GM12801 (cell line): Measurements from ENCODE around the gene OLFM1.

Experiments
- TF ChIP-seq, protein P1 (sequence below): IDR thresholded peaks from one replicate; pipeline ENCODE4 v1.5.1; 2011; ENCODE audit warnings: control low read depth; ENCODE audit not compliant: insufficient read length; ENCODE audit errors: extremely low read depth

Gene OLFM1

DNA sequence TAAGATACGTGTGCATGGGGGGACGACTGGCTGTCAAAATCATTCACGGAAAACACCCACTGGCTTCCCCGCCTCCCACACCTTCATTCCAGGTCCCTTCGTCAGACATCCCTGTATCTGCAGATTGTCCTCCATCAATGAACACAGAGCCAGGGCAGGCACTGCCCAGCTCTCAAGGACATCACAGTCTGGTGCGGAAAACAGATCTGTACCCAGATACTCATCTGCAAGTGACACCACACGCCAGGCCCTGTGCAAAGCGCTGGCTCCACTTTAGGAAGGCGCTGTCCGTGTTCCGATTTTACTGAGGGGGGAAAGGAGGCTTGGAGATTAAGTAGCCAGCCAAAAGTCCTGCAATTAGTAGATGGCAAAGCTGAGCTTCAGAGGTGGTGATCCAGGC is 72.3 kb downstream of the OLFM1 start:
- TF ChIP-seq, protein P1, sequence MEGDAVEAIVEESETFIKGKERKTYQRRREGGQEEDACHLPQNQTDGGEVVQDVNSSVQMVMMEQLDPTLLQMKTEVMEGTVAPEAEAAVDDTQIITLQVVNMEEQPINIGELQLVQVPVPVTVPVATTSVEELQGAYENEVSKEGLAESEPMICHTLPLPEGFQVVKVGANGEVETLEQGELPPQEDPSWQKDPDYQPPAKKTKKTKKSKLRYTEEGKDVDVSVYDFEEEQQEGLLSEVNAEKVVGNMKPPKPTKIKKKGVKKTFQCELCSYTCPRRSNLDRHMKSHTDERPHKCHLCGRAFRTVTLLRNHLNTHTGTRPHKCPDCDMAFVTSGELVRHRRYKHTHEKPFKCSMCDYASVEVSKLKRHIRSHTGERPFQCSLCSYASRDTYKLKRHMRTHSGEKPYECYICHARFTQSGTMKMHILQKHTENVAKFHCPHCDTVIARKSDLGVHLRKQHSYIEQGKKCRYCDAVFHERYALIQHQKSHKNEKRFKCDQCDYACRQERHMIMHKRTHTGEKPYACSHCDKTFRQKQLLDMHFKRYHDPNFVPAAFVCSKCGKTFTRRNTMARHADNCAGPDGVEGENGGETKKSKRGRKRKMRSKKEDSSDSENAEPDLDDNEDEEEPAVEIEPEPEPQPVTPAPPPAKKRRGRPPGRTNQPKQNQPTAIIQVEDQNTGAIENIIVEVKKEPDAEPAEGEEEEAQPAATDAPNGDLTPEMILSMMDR: no peak

- TF ChIP-seq, protein P1: no peak
Measured at GRCh38 chr9:135160862-135161261, 73.4 kb downstream of the OLFM1 start.

GRCh38 chr9:135163023-135163780 is 75.7 kb downstream of the OLFM1 start:
- TF ChIP-seq, protein P1: no peak

- TF ChIP-seq, protein P1: no peak
Measured at GRCh38 chr9:135164036-135164435, 76.6 kb downstream of the OLFM1 start.

- TF ChIP-seq, protein P1: no peak
Measured at GRCh38 chr9:135165003-135165711, 77.7 kb downstream of the OLFM1 start.

- TF ChIP-seq, protein P1: no peak
Measured at GRCh38 chr9:135165756-135166519, 78.5 kb downstream of the OLFM1 start.

GRCh38 chr9:135166565-135166964 is 79.1 kb downstream of the OLFM1 start:
- TF ChIP-seq, protein P1: no peak
